GM18907 (cell line): ENCODE measurements around the gene UBE2E2.

Source experiments
- ATAC-seq: cut with Tn5 transposase; IDR thresholded peaks from one replicate; pipeline ENCODE4 v1.9.1; 2021; ENCODE audit warnings: mild to moderate bottlenecking, moderate library complexity; ENCODE audit not compliant: unreplicated experiment

The UBE2E2 gene

DNA sequence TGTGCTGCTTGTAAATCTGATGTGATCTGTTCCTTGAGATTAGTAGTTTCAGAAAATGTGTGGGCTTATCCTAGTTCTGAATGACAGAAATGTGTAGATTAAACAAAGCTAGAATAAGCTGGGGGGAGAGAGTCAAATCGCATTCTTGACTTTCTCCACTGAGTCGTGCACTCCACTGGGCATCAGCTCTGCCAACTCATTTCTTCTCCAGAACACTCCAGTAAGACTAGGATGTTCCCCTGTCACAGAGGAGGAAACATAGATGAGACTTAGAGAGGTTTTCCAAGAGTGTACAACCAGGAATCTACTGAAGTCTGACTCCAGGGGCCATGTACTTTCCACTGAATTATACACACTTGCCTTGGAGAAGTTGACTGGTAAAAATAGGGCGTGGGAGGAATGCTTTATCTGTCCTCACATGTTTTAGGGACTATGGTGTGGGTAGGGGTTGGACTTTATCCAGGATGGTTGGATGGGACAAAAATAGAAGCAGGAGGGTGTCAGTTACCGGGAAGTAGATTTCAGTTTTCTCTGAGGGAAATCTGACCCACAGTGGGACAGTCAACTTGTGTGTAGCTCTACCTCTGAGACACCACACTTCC, 298.2 kb downstream of the UBE2E2 start:
- no peak for ATAC-seq

DNA sequence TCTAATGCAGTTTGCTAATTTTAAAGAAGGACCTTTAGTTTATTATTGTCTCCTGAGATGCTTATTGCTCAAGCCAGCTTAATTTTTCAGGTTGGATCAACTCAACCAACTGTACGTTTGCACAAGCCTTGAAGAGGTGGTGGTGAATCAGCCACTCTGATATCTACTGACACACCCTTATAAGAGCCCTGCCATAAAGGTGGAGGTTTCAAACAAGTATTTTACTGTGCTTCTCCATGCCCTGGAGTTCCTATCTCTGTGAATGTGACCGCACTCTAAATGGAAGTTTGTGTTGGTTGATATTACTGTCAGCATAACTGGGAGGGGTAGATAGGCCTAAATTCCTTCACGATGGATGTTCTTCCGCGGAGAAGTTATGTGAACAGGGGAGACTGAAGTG, 305.3 kb downstream of the UBE2E2 start:
- no peak for ATAC-seq

GRCh38 chr3:23518441-23518840, 315.3 kb downstream of the UBE2E2 start:
- ATAC-seq, result no peak

GRCh38 chr3:23519314-23520208, 316.4 kb downstream of the UBE2E2 start:
- ATAC-seq, result peak; percentile 86

- ATAC-seq, result no peak
Measured at GRCh38 chr3:23527326-23527725, 324.2 kb downstream of the UBE2E2 start.

DNA sequence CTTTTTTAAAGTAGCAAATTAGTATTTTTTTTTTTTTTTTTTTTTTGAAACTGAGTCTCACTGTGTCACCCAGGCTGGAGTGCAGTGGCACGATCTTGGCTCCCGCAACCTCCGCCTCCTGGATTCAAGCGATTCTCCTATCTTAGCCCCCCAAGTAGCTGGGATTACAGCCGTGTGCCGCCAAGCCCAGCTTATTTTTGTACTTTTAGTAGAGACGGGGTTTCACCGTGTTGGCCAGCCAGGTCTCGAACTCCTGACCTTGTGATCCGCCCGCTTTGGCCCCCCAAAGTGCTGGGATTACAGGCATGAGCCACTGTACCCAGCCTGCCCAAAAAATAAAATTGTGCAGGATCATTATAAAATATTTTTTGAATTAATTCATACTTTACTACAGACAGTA, 330.5 kb downstream of the UBE2E2 start:
- ATAC-seq, result no peak

DNA sequence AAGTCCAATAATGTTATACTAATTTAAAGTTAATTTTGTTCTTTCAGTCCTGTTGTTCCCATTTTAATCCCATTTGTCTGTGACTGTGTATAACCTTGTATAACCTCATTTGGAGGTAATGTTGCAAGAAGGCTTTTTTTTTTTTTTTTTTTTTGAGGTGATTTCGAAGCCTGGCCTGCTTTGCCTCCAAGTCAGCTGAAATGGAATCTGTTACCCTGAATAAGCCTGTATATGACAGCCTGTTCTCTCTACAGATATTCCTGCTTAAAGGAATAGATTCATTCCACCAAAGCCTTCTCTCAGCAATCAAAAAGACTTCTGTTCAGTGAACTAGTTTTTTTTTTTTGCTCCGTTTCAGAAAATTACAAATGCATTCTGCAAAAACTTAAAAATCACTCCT, 330.9 kb downstream of the UBE2E2 start:
- no peak for ATAC-seq

DNA sequence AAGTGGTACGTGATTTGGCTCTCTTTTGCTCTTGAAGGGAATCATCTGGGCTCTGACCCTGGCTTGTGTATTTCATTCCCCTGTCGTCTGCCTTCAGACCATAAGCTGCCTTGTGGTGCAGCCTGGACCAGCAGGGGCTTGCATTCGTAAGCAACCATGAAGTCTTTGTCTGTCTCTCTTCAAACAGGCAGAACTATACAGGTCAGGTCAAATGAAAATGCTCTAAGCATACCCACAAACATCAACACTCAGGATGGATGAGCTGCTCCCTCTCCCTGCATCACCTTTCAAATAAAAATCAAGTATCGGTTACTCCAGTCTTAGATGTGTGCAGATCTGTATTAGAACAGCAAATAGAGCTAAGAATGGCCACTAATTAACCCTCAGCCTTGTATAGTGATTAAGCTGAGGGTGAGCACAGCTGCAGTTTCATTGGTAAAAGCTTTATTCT, 334.0 kb downstream of the UBE2E2 start:
- no peak for ATAC-seq

DNA sequence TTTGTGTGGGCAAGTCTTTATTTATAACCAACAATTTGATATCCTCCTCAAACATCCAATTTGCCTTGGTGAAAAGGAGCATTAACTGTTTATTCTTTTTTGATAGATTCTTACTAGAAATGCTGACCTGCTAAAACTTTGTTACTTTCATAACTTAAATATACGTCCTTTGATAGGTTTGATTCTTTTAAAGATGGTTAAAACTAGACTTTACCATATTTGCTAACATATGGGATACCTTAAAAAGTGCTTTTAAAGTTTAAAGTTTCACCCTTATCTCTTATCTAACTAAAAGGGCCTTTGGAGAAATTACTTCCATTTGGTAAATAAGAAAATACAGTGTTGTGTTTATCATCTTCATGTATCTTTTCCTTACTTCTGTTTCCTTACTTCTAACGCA, 336.1 kb downstream of the UBE2E2 start:
- ATAC-seq, result no peak

GRCh38 chr3:23540600-23540999, 337.5 kb downstream of the UBE2E2 start:
- ATAC-seq, result no peak

DNA sequence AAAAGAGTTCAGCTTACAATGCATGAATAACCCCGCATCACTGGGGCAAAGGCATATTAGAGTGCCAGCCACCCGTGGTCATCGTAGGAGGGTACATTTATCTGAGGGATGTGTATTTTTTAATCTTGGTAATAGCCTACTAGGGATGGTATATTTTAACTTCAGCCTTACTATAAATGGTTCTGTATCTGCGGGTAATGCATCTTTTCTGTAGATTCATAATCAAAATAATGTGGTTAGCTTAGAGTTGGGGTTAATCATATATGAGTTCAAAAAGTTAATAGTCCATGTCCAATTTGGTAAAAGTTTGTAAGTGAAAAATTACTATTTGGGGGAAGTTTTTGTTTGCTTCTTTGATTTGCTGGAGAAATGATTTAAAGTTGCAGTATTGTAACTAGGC, 339.0 kb downstream of the UBE2E2 start:
- ATAC-seq, result no peak

DNA sequence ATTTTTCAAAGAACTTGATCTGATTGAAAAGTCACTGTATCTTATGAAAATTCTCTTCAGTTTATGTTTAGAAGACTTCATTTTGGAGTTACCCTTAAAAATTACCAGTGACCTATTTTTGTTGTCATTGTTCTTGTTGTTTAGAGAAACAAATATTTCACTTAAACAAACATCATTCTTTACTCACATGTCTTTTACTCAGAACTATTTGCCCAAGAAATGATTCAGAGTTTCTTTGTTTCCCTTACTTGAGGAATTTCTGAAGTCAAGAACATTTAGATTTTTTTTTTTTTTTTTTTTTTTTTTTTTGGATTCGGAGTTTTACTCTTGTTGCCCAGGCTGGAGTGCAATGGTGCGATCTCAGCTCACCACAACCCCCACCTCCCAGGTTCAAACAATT, 343.1 kb downstream of the UBE2E2 start:
- no peak for ATAC-seq

DNA sequence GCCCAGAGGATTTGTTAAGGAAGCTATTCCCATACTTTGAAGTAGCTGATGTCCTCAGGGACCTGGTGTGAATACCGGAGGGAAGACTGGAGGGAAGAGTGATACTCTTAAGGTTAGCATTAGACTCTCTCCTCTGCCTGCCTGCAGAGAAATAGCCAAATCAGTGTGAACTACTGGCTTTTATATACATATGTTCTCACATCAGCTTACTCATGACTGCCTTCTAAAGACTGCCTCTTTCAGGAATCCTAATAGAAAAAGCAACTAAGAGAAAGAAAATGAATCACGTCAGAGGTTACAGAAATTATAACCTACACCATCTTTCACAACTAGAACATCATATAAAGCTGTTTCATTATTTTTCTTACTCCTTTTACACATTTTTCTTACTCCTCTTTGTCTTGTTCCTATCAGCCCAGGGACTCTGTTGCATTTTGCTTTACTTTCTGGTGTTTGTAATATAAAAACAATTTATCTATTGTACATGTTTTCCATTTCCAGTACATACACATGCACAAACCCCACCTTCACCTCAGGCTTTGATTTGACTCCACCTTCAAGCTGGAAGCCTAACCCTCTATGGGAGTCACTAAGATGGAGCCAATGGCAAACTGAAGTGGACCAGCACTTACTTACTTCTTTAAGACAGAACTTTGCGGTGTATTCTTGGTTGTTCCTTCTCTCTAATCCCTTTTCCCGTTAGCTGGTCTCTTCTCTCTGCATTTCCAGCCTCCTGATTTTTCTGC, 345.0 kb downstream of the UBE2E2 start:
- ATAC-seq, result no peak

DNA sequence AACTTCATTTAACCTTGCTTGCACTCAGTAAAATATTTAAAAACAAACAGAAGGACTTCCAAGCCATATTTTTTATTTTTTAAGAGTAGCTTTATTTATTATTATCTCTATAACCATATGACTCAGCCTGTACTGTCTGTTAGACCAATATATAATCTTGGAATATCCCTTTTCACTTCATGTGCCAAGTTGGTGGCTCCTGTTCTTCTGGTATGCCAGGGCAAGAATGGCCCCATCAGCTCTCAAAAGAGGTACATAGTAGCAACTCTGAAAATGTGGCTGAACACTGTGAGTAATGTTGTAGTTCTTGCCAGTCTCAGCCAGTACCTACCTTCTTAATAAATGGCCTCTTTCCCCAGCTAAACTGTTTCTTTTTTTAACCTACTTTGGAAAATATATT, 345.6 kb downstream of the UBE2E2 start:
- no peak for ATAC-seq

GRCh38 chr3:23549148-23549910, 346.2 kb downstream of the UBE2E2 start:
- ATAC-seq, result no peak

GRCh38 chr3:23550402-23550801, 347.3 kb downstream of the UBE2E2 start:
- peak; percentile 86 for ATAC-seq

DNA sequence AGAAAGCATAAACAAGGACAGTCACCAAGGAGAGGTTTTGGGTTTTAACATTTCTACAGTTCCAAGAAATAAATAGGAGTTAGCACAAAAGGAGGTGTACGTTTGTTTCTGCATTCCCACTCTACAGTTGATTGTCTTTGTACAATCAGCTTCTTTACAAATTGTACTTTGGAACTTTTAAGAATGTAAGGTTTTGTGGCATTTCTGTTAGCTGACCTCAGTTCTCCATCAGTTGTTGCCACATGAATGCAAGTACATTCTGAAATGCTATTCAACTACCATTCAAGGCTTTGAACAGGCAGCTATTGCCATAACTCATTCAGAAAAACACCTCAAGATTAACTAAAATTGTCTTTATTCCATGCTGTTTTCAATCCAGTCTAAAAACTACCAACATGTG, 349.4 kb downstream of the UBE2E2 start:
- ATAC-seq, result no peak

DNA sequence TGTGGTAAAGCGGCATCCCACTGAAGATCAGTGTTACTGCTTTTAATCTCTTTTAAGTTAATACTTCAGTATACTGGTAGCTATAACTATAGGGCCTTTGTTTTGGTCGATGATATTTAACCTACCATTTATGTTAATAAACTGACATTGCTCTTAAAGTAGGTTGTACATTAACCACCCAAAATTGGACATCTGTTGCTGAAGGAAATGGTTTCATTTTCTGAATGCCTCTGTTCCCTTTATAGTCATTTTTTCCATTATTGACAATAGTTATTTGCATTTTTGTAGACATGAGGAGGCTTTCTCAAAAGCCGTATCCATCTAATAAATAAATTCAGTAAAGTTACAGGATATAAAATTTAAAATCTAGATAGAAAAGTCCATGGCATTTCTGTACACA, 350.2 kb downstream of the UBE2E2 start:
- ATAC-seq, result peak; percentile 60

- ATAC-seq, result no peak
Measured at GRCh38 chr3:23565041-23565775, 362.1 kb downstream of the UBE2E2 start.

DNA sequence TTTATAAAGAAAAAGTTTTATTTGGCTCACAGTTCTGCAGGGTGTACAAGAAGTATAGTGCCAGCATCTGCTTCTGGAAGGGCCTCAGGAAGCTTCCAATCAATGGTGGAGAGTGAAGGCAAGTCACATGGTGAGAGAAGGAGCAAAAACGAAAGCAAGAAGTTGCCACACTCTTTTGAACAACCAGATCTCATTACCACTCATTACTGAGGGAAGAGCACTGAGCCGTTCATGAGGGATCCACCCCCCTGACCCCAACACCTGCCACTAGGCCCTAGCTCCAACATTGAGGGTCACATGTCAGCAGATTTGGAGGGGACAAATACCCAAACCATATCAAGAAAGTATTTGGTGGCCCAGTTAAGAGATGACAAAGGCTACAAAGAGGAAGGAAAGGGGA, 363.4 kb downstream of the UBE2E2 start:
- ATAC-seq, result peak; percentile 60
